Left cardiac atrium (tissue), 4 donors: Measurements from ENCODE around the gene ADGRB2. TPM values are rescaled to one million over a fixed set of nuclear protein-coding genes. Genes with fewer than 3 reads are reported as not detected.

Experiments
- ATAC-seq, 2 donors: fragments of 200-7000 bp; cut with Tn5 transposase; one replicate each; pipeline ENCODE4 v1.9.1; 2020; ENCODE audit warnings: mild to moderate bottlenecking in 2 of 2, moderate library complexity in 2 of 2
- DNase-seq: peaks from one replicate; pipeline ENCODE4 v3.0.0-alpha.2; 2020
- intact Hi-C, 2 donors: fragments of 100-400 bp; cut with DNase I; formaldehyde crosslinking; loops; one replicate each; pipeline versions ENCODE4 v1.14.1 to v1.15.1; 2022 to 2023
- microRNA-seq, 2 donors: library from miRNA; unstranded; fragments of <30 nt; microRNA quantifications; one replicate each; pipeline ENCODE4 v1.2.0, GENCODE V29; 2020
- total RNA-seq, 2 donors: library from RNA; stranded (reverse); fragmentation: NEBNext Ultra II Directional; extraction: Animal tissue kit (Norgen Biotek cat#: 25700); gene quantifications; one replicate each; pipeline ENCODE4 v1.2.1, GENCODE V29; 2021
- donor health status: DM: no; HTN: yes; CAD: no.
- donor health status: DM: no; HTN: yes; CAD: no; lungs with severe emphysema.
- donor health status: DM: yes; HTN: yes; CAD: no.
- donor health status: Dilated cardiomyopathy.

The ADGRB2 gene
- total RNA-seq, 2 donors from 2014 or later = 14.0 to 18.7 TPM

DNA sequence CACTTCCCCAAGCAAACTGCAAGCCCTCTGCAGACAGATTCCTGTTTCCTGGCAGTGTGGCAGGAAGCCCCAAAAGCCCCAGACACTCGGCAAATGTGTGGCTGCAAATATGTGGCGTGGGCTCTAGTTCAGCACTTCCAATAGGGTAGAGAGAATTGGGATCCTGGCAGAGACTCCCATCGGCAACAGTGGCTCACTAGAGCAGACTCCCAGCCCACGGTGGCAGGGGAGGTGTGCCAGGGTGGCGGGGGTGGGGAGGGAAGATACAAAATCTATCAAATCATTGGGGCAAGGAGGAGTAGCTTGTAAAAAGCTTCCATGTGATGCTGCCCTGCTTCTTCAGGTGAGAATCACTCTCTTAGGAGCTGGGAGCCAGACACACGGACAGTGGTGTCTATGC, 86.2 kb downstream of the ADGRB2 start:
- intact Hi-C loops = no loop called here
- ATAC-seq (no peak), DNase-seq (no peak)

DNA sequence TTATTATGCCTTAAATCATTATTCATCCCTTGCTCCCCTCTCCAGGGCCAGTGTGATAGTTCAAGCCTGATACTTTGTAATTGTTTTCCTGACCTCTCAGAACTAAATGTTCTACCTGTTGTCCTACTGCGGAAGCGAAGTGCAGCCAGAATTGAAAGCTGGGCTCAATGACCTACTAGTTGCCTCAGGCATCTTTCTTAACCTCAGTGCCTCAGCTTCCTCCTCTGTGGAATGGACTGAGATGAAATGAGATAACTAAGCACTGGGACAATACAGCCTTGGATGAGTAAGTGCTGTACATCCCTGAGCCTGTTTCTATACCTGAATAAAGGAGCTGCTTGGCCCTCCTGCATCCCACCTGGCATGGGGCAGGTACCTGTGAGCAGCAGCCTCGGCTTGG, 86.7 kb downstream of the ADGRB2 start:
- DNase-seq (no peak), ATAC-seq (no peak)
- intact Hi-C loops = no loop called here

Small RNA genes lying within 50 kb of the gene (microRNA-seq; reads per million reads assigned to microRNA genes)
- 0 reads per million in 2 donors for gene MIR4254

Other genes starting within 250 kb of the ADGRB2 start
- 100 to 1,000 TPM; 128 to 175 TPM for gene TINAGL1, start 187.8 kb downstream of the ADGRB2 start, total RNA-seq
- gene HCRTR1, start 146.7 kb downstream of the ADGRB2 start, total RNA-seq = under 1 TPM; 0.42 to 0.44 TPM
- gene PEF1, start 119.5 kb downstream of the ADGRB2 start, total RNA-seq = 10 to 100 TPM; 32.3 to 44.7 TPM
- gene COL16A1, start 60.3 kb downstream of the ADGRB2 start, total RNA-seq = 10 to 100 TPM; 19.8 to 27.5 TPM
- 1 to 10 TPM in 1 of 2 donors, under 1 TPM in 1; 0.18 to 1.2 TPM for gene SPOCD1, start 51.7 kb upstream of the ADGRB2 start, total RNA-seq
- gene PTP4A2, start 174.0 kb upstream of the ADGRB2 start, total RNA-seq = 100 to 1,000 TPM; 281 to 449 TPM
- gene KHDRBS1, start 249.5 kb upstream of the ADGRB2 start, total RNA-seq = 10 to 100 TPM; 57.2 to 76.6 TPM